Measurements from ENCODE around the gene TLR3. TPM values are rescaled to one million over a fixed set of nuclear protein-coding genes. Genes with fewer than 3 reads are reported as not detected.
"Not testable (repeated sequence)": the region's sequence is repeated elsewhere in the genome, so short reads cannot be mapped to it uniquely, and the experiment has no call there.

Gene TLR3
- polyA plus RNA-seq, 1 donor (not counting 4 experiments of a cell fraction or from before 2014, with no cell fraction given) = 8.8 TPM

GRCh38 chr4:186032259-186032658 is 36.7 kb upstream of the TLR3 start:
- H3K4me1 ChIP-seq (ENCODE audit: control insufficient read depth, extremely low read depth, insufficient read depth, low read length) = no peaks in the 10 kb centered on the region
- H3K9me3 ChIP-seq (ENCODE audit: control insufficient read depth, low read depth, low read length) = peaks cover 6% of the 10 kb centered on the region
- TF ChIP-seq CTCF (optimal IDR thresholded peaks at IDR 0.05 in 1 of 3, IDR thresholded peaks at IDR 0.05 in 1 of 3, conservative IDR thresholded peaks at IDR 0.05 in 1 of 3; ENCODE audit: extremely low read depth in 1 of 3, insufficient read depth in 2 of 3, low read length in 3 of 3) = peak in 1 of 3 experiments; percentile 19
- TF ChIP-seq EZH2 (IDR thresholded peaks at IDR 0.05; ENCODE audit: low read length) = no peak
- H3K79me2 ChIP-seq (ENCODE audit: control insufficient read depth, insufficient read depth, low read length) = no peaks in the 10 kb centered on the region
- no peaks in the 10 kb centered on the region for H4K20me1 ChIP-seq (ENCODE audit: control insufficient read depth, extremely low read depth, insufficient read depth, low read length)
- dilution Hi-C loops (cut with MboI; ENCODE audit: extremely low pct_ligation_motif_present, low sequenced_read_pairs) = no loop called here
- FAIRE-seq = no peak
- no peak for DNase-seq (ENCODE audit: low read depth, low spot score)
- H2AFZ ChIP-seq (ENCODE audit: control insufficient read depth, low read length) = no peak overlapping the region
- no peaks in the 10 kb centered on the region for H3K36me3 ChIP-seq (ENCODE audit: control insufficient read depth in 2 of 2, extremely low read depth in 1 of 2, insufficient read depth in 2 of 2, low read length in 2 of 2)
- H3K9me1 ChIP-seq (ENCODE audit: control insufficient read depth, extremely low read depth, insufficient read depth, low read length) = no peaks in the 10 kb centered on the region
- no peak overlapping the region for H3K4me3 ChIP-seq (ENCODE audit: control insufficient read depth in 2 of 3, extremely low read depth in 1 of 3, insufficient read depth in 2 of 3, low read depth in 1 of 3, low read length in 3 of 3)
- H3K9ac ChIP-seq (ENCODE audit: control insufficient read depth, extremely low read depth, insufficient read depth, low read length) = no peak overlapping the region
- H3K4me2 ChIP-seq (ENCODE audit: control insufficient read depth, extremely low read depth, insufficient read depth, low read depth, low read length) = no peak overlapping the region
- H3K27ac ChIP-seq (ENCODE audit: control insufficient read depth, insufficient read depth, low read length) = no peak overlapping the region
- H3K27me3 ChIP-seq (ENCODE audit: control insufficient read depth, extremely low read depth, insufficient read depth, low read length) = peaks cover 9% of the 10 kb centered on the region

GRCh38 chr4:186033027-186033426 is 35.9 kb upstream of the TLR3 start:
- FAIRE-seq = no peak
- Histone ChIP-seq H3K9me3 (ENCODE audit: control insufficient read depth, low read depth, low read length) (peaks cover 6% of the 10 kb centered on the region), H3K9me1 (ENCODE audit: control insufficient read depth, extremely low read depth, insufficient read depth, low read length) (no peaks in the 10 kb centered on the region), H3K4me2 (ENCODE audit: control insufficient read depth, extremely low read depth, insufficient read depth, low read depth, low read length) (no peak overlapping the region), H3K36me3 (ENCODE audit: control insufficient read depth in 2 of 2, extremely low read depth in 1 of 2, insufficient read depth in 2 of 2, low read length in 2 of 2) (no peaks in the 10 kb centered on the region), H4K20me1 (ENCODE audit: control insufficient read depth, extremely low read depth, insufficient read depth, low read length) (no peaks in the 10 kb centered on the region), H3K4me1 (ENCODE audit: control insufficient read depth, extremely low read depth, insufficient read depth, low read length) (no peaks in the 10 kb centered on the region), H3K27me3 (ENCODE audit: control insufficient read depth, extremely low read depth, insufficient read depth, low read length) (peaks cover 9% of the 10 kb centered on the region), H3K27ac (ENCODE audit: control insufficient read depth, insufficient read depth, low read length) (no peak overlapping the region), H2AFZ (ENCODE audit: control insufficient read depth, low read length) (no peak overlapping the region), H3K79me2 (ENCODE audit: control insufficient read depth, insufficient read depth, low read length) (no peaks in the 10 kb centered on the region), H3K4me3 (ENCODE audit: control insufficient read depth in 2 of 3, extremely low read depth in 1 of 3, insufficient read depth in 2 of 3, low read depth in 1 of 3, low read length in 3 of 3) (no peak overlapping the region), H3K9ac (ENCODE audit: control insufficient read depth, extremely low read depth, insufficient read depth, low read length) (no peak overlapping the region)
- dilution Hi-C loops (cut with MboI; ENCODE audit: extremely low pct_ligation_motif_present, low sequenced_read_pairs) = no loop called here
- TF ChIP-seq CTCF (optimal IDR thresholded peaks at IDR 0.05 in 1 of 3, IDR thresholded peaks at IDR 0.05 in 1 of 3, conservative IDR thresholded peaks at IDR 0.05 in 1 of 3; ENCODE audit: extremely low read depth in 1 of 3, insufficient read depth in 2 of 3, low read length in 3 of 3) (no peak), EZH2 (IDR thresholded peaks at IDR 0.05; ENCODE audit: low read length) (no peak)
- no peak for DNase-seq (ENCODE audit: low read depth, low spot score)

- H2AFZ ChIP-seq (ENCODE audit: control insufficient read depth, low read length); H3K9me3 ChIP-seq (ENCODE audit: control insufficient read depth, low read depth, low read length); H3K27me3 ChIP-seq (ENCODE audit: control insufficient read depth, extremely low read depth, insufficient read depth, low read length); FAIRE-seq; H3K9ac ChIP-seq (ENCODE audit: control insufficient read depth, extremely low read depth, insufficient read depth, low read length); H3K27ac ChIP-seq (ENCODE audit: control insufficient read depth, insufficient read depth, low read length); H4K20me1 ChIP-seq (ENCODE audit: control insufficient read depth, extremely low read depth, insufficient read depth, low read length); H3K79me2 ChIP-seq (ENCODE audit: control insufficient read depth, insufficient read depth, low read length); H3K36me3 ChIP-seq (ENCODE audit: control insufficient read depth in 2 of 2, extremely low read depth in 1 of 2, insufficient read depth in 2 of 2, low read length in 2 of 2); dilution Hi-C loops (cut with MboI; ENCODE audit: extremely low pct_ligation_motif_present, low sequenced_read_pairs); H3K4me3 ChIP-seq (ENCODE audit: control insufficient read depth in 2 of 3, extremely low read depth in 1 of 3, insufficient read depth in 2 of 3, low read depth in 1 of 3, low read length in 3 of 3); H3K9me1 ChIP-seq (ENCODE audit: control insufficient read depth, extremely low read depth, insufficient read depth, low read length); H3K4me1 ChIP-seq (ENCODE audit: control insufficient read depth, extremely low read depth, insufficient read depth, low read length); H3K4me2 ChIP-seq (ENCODE audit: control insufficient read depth, extremely low read depth, insufficient read depth, low read depth, low read length); DNase-seq (ENCODE audit: low read depth, low spot score): not testable (repeated sequence)
Measured at GRCh38 chr4:186034613-186035012, 34.3 kb upstream of the TLR3 start.

Data from keratinocyte (primary cell).